Prostate gland (tissue), 2 donors: ENCODE data around the gene KRCC1. TPM values are rescaled to one million over a fixed set of nuclear protein-coding genes. Genes with fewer than 3 reads are reported as not detected.
"Not testable (repeated sequence)": the region's sequence is repeated elsewhere in the genome, so short reads cannot be mapped to it uniquely, and the experiment has no call there.

Experiments used
- DNase-seq: peaks from one replicate; pipeline ENCODE4 v3.0.0-alpha.2; 2019; ENCODE audit warnings: low spot score
- H3K27ac ChIP-seq, 2 donors: fragments of 200-600 bp; sonication (generic); 2 replicates each; pipeline ENCODE4 v1.5.1; 2017 to 2019
- H3K27me3 ChIP-seq: fragments of 200-600 bp; sonication (generic); replicated peaks from 2 replicates; pipeline ENCODE4 v1.5.1; 2019; ENCODE audit not compliant: insufficient read depth
- H3K36me3 ChIP-seq, 2 donors: fragments of 200-600 bp; sonication (generic); 1 replicate in 1 of 2; 2 replicates in 1 of 2; pipeline versions ENCODE4 v1.5.1 to v1.8.1; 2017 to 2019
- H3K4me1 ChIP-seq: fragments of 200-600 bp; sonication (generic); replicated peaks from 2 replicates; pipeline ENCODE4 v1.5.1; 2019
- H3K4me3 ChIP-seq, 2 donors: fragments of 200-600 bp; sonication (generic); 2 replicates each; pipeline ENCODE4 v1.5.1; 2017 to 2019
- H3K9me3 ChIP-seq: fragments of 200-600 bp; sonication (generic); 2 replicates; pipeline ENCODE4 v1.5.1; 2017
- CTCF ChIP-seq, 4 experiments: fragments of 200-600 bp in 2 of 4; fragments of 450-650 bp in 2 of 4; sonication (generic) in 2 of 4; IDR thresholded peaks; 1 replicate in 3 of 4; 2 replicates in 1 of 4; pipeline ENCODE4 v1.5.1; 2016 to 2019; ENCODE audit warnings: antibody characterized with exemption in 4 of 4, mild to moderate bottlenecking in 2 of 4, moderate library complexity in 2 of 4
- POLR2A ChIP-seq: fragments of 450-650 bp; IDR thresholded peaks from one replicate; pipeline ENCODE4 v1.6.1; 2016; ENCODE audit warnings: antibody characterized with exemption, mild to moderate bottlenecking
- POLR2AphosphoS5 ChIP-seq: sonication (generic); formaldehyde crosslinking; IDR thresholded peaks from one replicate; pipeline ENCODE4 v1.6.1; 2017; ENCODE audit warnings: antibody characterized with exemption
- WGBS: methylation state at CpG from one replicate; pipeline ENCODE4 v1.1.5; 2018; 5-methylcytosine and 5-hydroxymethylcytosine counted together
- intact Hi-C: fragments of 100-400 bp; cut with DNase I; formaldehyde crosslinking; loops from one replicate; pipeline ENCODE4 v1.14.2; 2022
- microRNA-seq: library from miRNA; unstranded; fragments of <30 nt; microRNA quantifications from one replicate; pipeline ENCODE4, GENCODE V29; 2016
- small RNA-seq, 2 donors: library from RNA; depleted of rRNA; stranded (forward); fragments of <200 nt; gene quantifications; one replicate each; pipeline ENCODE3, GENCODE V24; 2016
- total RNA-seq, 2 donors: library from RNA; depleted of rRNA; stranded (reverse); fragments of >200 nt; gene quantifications; one replicate each; pipeline ENCODE4 v1.1.0, GENCODE V29; 2016

KRCC1 gene
- total RNA-seq, 2 donors from 2014 or later = 18.7 to 36.6 TPM

GRCh38 chr2:87995756-87996155 lies 59.8 kb downstream of the KRCC1 start:
- DNase-seq = no peak
- no peaks in the 10 kb centered on the region for H3K9me3 ChIP-seq
- 72% methylated on average over 1 of the region's 1 CpG for WGBS
- TF ChIP-seq POLR2AphosphoS5 (no peak), CTCF (IDR thresholded peaks at IDR 0.05) (no peak), POLR2A (no peak)
- no peaks in the 10 kb centered on the region for H3K36me3 ChIP-seq
- no peaks in the 10 kb centered on the region for H3K27me3 ChIP-seq
- H3K4me3 ChIP-seq = no peak overlapping the region
- no peaks in the 10 kb centered on the region for H3K4me1 ChIP-seq
- intact Hi-C loops = no loop called here
- no peak overlapping the region for H3K27ac ChIP-seq

- H3K27me3 ChIP-seq, H3K27ac ChIP-seq, intact Hi-C loops, H3K4me3 ChIP-seq, H3K9me3 ChIP-seq, H3K4me1 ChIP-seq, DNase-seq, H3K36me3 ChIP-seq: not testable (repeated sequence)
- WGBS = 63% methylated on average over 7 of the region's 7 CpGs
These were observed 61.2 kb downstream of the KRCC1 start for GRCh38 chr2:87994304-87994850.

- H3K27me3 ChIP-seq, H3K9me3 ChIP-seq, H3K4me1 ChIP-seq, DNase-seq, H3K36me3 ChIP-seq, H3K27ac ChIP-seq, intact Hi-C loops, H3K4me3 ChIP-seq: not testable (repeated sequence)
- no CpG with 5 or more reads among the region's 3 CpGs for WGBS
These were observed 63.0 kb downstream of the KRCC1 start for GRCh38 chr2:87992569-87992968.

GRCh38 chr2:87987473-87987872 lies 68.1 kb downstream of the KRCC1 start:
- intact Hi-C loops, H3K9me3 ChIP-seq, H3K27ac ChIP-seq, H3K4me3 ChIP-seq, DNase-seq, H3K27me3 ChIP-seq, H3K4me1 ChIP-seq, H3K36me3 ChIP-seq: not testable (repeated sequence)
- no CpG with 5 or more reads among the region's 1 CpG for WGBS

GRCh38 chr2:87985902-87986301 lies 69.7 kb downstream of the KRCC1 start:
- intact Hi-C loops, H3K36me3 ChIP-seq, H3K9me3 ChIP-seq, H3K4me1 ChIP-seq, DNase-seq, H3K4me3 ChIP-seq, H3K27me3 ChIP-seq, H3K27ac ChIP-seq: not testable (repeated sequence)
- 66% methylated on average over 5 of the region's 5 CpGs for WGBS

- H3K9me3 ChIP-seq, intact Hi-C loops, H3K4me1 ChIP-seq, H3K27ac ChIP-seq, H3K4me3 ChIP-seq, H3K36me3 ChIP-seq, H3K27me3 ChIP-seq, DNase-seq: not testable (repeated sequence)
- no CpG with 5 or more reads among the region's 3 CpGs for WGBS
These were observed 74.4 kb downstream of the KRCC1 start for GRCh38 chr2:87981182-87981581.

Small RNAs within 50 kb of the gene (microRNA-seq; reads per million reads assigned to microRNA genes)
- not detected for gene MIR4780

Small RNAs within 50 kb of the gene (small RNA-seq; reads per million reads assigned to genes)
- gene MIR4780 (0 reads per million in 2 donors), gene RNU2-63P (0 to 0.56 reads per million in 2 donors)

Other genes with a start within 250 kb of the KRCC1 start
- 10 to 100 TPM in 1 of 2 donors, 1 to 10 TPM in 1; 1.3 to 14.3 TPM for gene RGPD2, start 230.0 kb downstream of the KRCC1 start, total RNA-seq
- not detected for gene RNU2-63P, start 39.2 kb downstream of the KRCC1 start, total RNA-seq
- gene SMYD1, start 12.0 kb upstream of the KRCC1 start, total RNA-seq = 1 to 10 TPM; 2.4 to 3.7 TPM
- not detected for gene FABP1, start 72.3 kb upstream of the KRCC1 start, total RNA-seq
- gene THNSL2, start 114.6 kb upstream of the KRCC1 start, total RNA-seq = 10 to 100 TPM in 1 of 2 donors, 1 to 10 TPM in 1; 2.6 to 47.7 TPM